HG03139 (cell line): ENCODE data around the gene NUP62CL.
"Not testable (repeated sequence)": the region's sequence is repeated elsewhere in the genome, so short reads cannot be mapped to it uniquely, and the experiment has no call there.

ENCODE experiments used
- ATAC-seq: cut with Tn5 transposase; IDR thresholded peaks from one replicate; pipeline ENCODE4 v1.9.1; 2021; ENCODE audit not compliant: unreplicated experiment

The NUP62CL gene

GRCh38 chrX:107205770-107206696 lies at the start of gene NUP62CL, which contains the start of gene DNAAF6:
Gene NUP62CL (minus strand): TSS chrX:107206433. CDS start chrX:107175146, 31,287 bp downstream.
Gene DNAAF6 (plus strand): TSS chrX:107206611. CDS start chrX:107212876, 6,265 bp downstream.
- ATAC-seq: peak; percentile 94

- ATAC-seq: no peak
Measured at GRCh38 chrX:107228486-107228819, 22.2 kb upstream of the NUP62CL start.

- ATAC-seq: no peak
Measured at GRCh38 chrX:107227780-107228485, 21.7 kb upstream of the NUP62CL start.

GRCh38 chrX:107226757-107227156 lies 20.5 kb upstream of the NUP62CL start:
- no peak for ATAC-seq

GRCh38 chrX:107213477-107213876 lies 7.2 kb upstream of the NUP62CL start:
- ATAC-seq: no peak

GRCh38 chrX:107207943-107208342 lies 1.7 kb upstream of the NUP62CL start:
- no peak for ATAC-seq

- ATAC-seq: no peak
Measured at GRCh38 chrX:107207089-107207488, 856 bp upstream of the NUP62CL start.

- no peak for ATAC-seq
Measured at GRCh38 chrX:107206697-107207065, 448 bp upstream of the NUP62CL start.

- ATAC-seq: no peak
Measured at GRCh38 chrX:107204068-107204605, 2.1 kb downstream of the NUP62CL start.

- no peak for ATAC-seq
Measured at GRCh38 chrX:107199491-107199890, 6.7 kb downstream of the NUP62CL start.

GRCh38 chrX:107198074-107198473 lies 8.2 kb downstream of the NUP62CL start:
- ATAC-seq: not testable (repeated sequence)

- ATAC-seq: no peak
Measured at GRCh38 chrX:107197319-107197718, 8.9 kb downstream of the NUP62CL start.

- ATAC-seq: no peak
Measured at GRCh38 chrX:107171369-107172102, 34.7 kb downstream of the NUP62CL start.

- ATAC-seq: no peak
Measured at GRCh38 chrX:107168712-107169111, 37.5 kb downstream of the NUP62CL start.

GRCh38 chrX:107168257-107168656 lies 38.0 kb downstream of the NUP62CL start:
- no peak for ATAC-seq

- no peak for ATAC-seq
Measured at GRCh38 chrX:107167163-107167921, 38.9 kb downstream of the NUP62CL start.

GRCh38 chrX:107157618-107158017 lies 48.6 kb downstream of the NUP62CL start:
- not testable (repeated sequence) for ATAC-seq

GRCh38 chrX:107155621-107156430 lies 50.4 kb downstream of the NUP62CL start:
- ATAC-seq: not testable (repeated sequence)

GRCh38 chrX:107154787-107155620 lies 51.2 kb downstream of the NUP62CL start:
- no peak for ATAC-seq
